ENCODE measurements around the gene PRPF6.
A peak's percentile ranks its signal among the peaks of the same experiment; 100 is the strongest.
"Not testable (repeated sequence)": the region's sequence is repeated elsewhere in the genome, so short reads cannot be mapped to it uniquely, and the experiment has no call there.

PRPF6 gene

DNA sequence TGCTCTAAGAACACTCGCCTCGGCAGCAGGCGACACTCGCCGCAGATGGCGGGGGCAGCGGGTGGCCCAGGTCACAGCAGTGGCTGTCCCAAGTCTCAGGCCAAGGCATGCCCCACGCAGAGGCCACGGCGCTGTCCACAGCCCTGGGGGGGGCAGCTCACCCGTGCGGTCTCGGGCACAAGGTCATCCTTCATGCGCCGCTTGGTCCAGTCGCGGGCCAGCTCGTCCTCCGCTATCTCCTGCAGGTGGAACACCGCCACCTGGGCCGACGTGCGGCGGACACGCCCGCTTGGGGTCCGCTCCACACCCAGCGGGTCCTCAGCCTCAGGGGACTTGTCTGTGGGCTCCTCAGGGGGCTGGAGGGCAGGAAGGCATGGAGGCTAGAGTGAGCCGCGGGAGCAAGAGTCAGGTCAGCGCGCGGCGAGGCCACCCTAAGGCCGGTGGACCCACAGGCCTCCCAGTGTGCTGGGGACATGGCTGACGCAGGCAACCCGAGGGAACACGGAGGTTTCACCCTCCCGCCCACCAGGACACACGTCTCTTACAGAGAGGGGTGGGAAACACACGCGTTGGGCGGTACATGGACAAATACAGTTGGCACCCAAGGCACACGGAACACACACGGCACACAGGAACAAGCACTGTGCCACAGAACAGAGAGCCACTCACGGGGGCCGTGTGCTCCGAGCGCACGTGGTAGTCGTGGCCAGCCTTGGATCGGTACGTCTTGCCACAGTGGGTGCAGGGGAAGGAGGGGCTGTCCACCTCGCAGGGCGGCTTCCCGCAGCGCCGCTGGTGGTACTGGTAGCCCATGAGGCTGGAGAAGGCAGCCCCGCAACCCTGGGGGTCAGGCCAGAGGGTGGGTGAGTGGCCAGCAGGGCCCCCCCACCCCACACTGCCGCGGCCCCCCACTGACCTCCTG, 18.2 kb upstream of the PRPF6 start:
- Histone ChIP-seq H3K9me3 (ENCODE audit: control insufficient read depth, insufficient read depth, low read length) (peaks cover 8% of the 10 kb centered on the region), H3K9ac (ENCODE audit: low read depth, low read length) (no peak overlapping the region), H3K4me1 (ENCODE audit: insufficient read depth, low read length) (peaks cover 17% of the 10 kb centered on the region), H3K36me3 (ENCODE audit: insufficient read depth, low read length) (peaks cover 9% of the 10 kb centered on the region)

DNA sequence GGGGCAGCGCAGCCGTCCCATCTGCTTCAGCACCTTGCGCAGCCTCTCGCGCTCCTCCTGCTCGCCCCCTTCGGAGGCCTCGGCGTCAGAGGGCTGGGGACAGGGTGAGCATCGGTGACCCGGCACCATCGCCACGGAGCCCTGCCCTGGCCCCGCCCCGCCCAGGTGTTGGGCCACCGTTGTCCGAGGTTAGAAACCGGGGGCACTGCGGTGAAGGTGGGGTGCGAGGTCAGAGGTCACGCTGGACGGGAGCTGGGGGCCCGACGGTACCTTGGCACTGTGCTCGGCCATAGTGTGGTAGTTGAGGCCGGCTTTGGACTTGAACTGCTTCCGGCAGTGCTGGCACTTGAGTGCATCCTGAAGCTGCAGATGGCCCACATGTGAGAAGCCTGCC, 17.6 kb upstream of the PRPF6 start:
- Histone ChIP-seq H3K4me1 (ENCODE audit: insufficient read depth, low read length) (peaks cover 12% of the 10 kb centered on the region), H3K9me3 (ENCODE audit: control insufficient read depth, insufficient read depth, low read length) (peaks cover 8% of the 10 kb centered on the region), H3K9ac (ENCODE audit: low read depth, low read length) (no peak overlapping the region), H3K36me3 (ENCODE audit: insufficient read depth, low read length) (peaks cover 9% of the 10 kb centered on the region)

DNA sequence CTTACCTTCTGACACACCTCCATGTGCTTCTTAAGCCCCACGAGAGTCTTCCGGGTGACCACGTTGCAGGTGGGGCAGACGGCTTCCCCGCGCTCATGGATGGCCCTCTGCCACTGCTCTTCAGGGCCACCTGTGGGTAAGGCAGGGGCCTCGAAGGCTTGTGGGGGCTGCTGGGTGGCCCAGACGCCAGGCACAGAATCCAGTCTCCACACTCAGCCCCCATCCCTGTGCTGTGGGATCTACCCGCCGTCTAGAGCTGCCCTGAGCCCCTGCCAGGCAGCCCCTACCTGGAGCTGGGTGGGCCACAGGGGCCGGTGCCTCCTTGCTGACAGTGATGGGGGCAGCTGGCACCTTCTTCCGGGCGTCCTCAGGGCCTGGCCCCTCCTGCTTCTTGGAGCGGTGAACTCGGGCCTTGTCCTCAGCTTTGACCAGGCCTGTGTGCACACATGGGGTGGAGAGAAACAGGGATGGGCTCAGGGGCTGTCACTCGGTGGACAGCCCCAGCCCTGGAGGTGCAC, 17.1 kb upstream of the PRPF6 start:
- Histone ChIP-seq H3K9ac (ENCODE audit: low read depth, low read length) (no peak overlapping the region), H3K9me3 (ENCODE audit: control insufficient read depth, insufficient read depth, low read length) (peaks cover 8% of the 10 kb centered on the region), H3K4me1 (ENCODE audit: insufficient read depth, low read length) (peaks cover 8% of the 10 kb centered on the region; the same call in 1 of the 2 replicates), H3K36me3 (ENCODE audit: insufficient read depth, low read length) (peaks cover 9% of the 10 kb centered on the region)

DNA sequence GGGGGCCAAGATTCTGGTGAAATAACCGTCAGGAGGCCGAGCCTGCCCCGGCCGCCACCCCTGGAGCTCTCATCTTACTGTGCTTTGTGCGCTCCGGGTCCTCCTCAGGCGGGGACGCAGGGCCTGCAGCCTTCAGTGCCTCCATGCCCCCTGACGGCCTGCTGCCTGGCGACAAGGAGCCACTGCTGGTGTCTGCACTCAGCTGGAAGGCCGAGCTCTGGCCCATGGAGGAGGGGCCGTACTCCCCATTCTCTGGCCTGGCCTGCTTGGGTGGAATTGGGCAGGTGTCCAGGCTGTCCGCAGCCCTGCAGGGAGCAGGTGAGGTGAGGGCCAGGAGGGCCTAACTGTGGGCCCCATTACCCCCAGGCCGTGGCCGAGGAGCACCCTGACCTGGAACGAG, 16.5 kb upstream of the PRPF6 start:
- Histone ChIP-seq H3K9ac (ENCODE audit: low read depth, low read length) (no peak overlapping the region), H3K4me1 (ENCODE audit: insufficient read depth, low read length) (peaks cover 2% of the 10 kb centered on the region; the same call in 1 of the 2 replicates), H3K36me3 (ENCODE audit: insufficient read depth, low read length) (peaks cover 6% of the 10 kb centered on the region), H3K9me3 (ENCODE audit: control insufficient read depth, insufficient read depth, low read length) (peaks cover 8% of the 10 kb centered on the region)

DNA sequence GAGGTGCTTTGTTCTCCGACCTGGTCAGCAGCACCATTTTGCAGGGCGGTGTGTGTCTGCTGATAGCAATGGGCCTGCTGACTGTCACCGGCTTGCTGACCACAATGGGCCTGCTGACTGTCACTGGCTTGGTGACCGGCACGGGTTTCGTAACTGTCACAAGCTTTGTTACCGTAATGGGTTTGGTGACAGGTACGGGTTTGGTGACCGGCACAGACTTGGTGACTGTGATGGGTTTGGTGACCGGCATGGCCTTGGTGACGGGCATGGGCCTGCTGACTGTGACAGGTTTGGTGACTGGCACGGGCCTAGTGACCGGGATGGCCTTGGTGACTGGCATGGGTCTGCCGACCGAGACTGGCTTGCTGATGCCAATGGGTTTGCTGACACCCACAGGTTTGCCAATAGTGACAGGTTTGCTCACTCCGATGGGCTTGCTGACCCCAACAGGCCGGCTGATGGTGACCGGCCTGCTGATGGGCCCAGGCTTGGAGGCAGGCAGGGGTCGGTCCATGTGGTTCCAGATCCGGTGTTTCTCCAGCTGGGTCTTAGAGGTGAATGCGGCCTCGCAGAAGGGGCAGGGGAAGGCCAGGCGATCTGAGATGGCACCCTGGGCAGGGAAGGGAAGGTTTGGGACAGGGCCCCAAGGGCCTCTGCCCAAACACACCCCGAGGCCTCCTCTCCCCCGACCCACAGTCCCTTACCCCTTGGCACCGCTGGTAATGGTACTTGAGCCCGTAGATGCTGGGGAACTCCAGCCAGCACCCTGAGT, 14.6 kb upstream of the PRPF6 start:
- Histone ChIP-seq H3K9ac (ENCODE audit: low read depth, low read length) (no peak overlapping the region), H3K36me3 (ENCODE audit: insufficient read depth, low read length) (peaks cover 6% of the 10 kb centered on the region), H3K4me1 (ENCODE audit: insufficient read depth, low read length) (no peaks in the 10 kb centered on the region), H3K9me3 (ENCODE audit: control insufficient read depth, insufficient read depth, low read length) (peaks cover 8% of the 10 kb centered on the region)

DNA sequence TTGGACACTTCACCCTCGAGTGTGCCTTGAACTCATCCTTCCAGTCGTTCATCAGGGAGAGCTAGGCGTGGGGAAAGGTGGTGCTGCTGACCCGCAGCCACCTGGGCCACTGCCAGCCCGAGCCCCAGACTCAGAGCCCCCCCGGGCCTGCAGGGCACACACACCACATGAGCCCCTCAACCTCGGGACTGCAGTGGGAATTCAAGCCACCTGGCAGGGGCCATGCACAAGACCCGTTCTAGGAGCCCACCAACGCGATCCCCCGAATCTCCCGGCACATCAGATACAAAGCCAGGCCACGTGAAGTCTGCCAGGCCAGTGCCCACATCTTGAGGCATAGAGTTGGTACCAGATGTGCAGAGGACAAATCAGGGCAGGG, 14.0 kb upstream of the PRPF6 start:
- Histone ChIP-seq H3K9ac (ENCODE audit: low read depth, low read length) (no peak overlapping the region), H3K4me1 (ENCODE audit: insufficient read depth, low read length) (no peaks in the 10 kb centered on the region), H3K9me3 (ENCODE audit: control insufficient read depth, insufficient read depth, low read length) (peaks cover 8% of the 10 kb centered on the region), H3K36me3 (ENCODE audit: insufficient read depth, low read length) (peaks cover 6% of the 10 kb centered on the region)

DNA sequence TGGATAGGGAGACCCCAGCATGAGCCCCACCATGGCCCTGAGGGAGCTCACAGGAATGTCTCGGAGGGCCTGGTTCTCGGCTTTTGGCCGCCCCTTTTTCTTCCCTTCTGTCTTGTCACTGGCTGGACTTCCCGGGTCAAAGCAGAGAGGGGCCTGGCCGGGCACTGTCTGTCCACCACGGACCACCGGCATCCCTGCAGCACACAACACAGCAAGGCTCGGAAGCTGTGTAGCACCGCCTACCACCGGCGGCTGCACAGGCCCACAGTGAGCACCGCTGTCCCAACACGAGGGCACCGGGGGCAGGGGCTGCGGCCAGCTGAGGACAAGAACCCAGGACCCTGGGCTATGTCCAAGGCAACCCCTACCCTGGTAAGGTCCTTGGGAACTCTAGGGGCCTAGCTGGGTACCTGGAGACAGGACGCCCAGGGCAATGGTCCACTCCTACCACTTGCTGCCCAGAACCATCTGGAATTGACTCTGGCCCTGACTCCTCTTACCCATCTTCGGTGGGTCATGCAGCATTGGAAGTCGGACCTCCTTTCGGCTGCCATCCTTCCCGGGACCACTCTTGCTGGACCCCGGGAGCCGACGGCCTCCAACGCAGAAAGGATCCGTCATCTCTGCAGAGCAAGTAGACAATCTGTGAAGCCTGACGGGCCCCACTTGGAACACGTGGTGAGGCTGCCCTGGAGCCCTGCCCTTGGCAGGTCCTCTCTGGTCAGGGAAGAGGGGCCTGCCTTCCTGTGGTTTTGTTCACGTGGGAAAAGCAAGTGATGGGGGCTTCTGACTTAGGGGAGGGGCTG, 13.4 kb upstream of the PRPF6 start:
- Histone ChIP-seq H3K36me3 (ENCODE audit: insufficient read depth, low read length) (peaks cover 6% of the 10 kb centered on the region), H3K9ac (ENCODE audit: low read depth, low read length) (no peak overlapping the region), H3K4me1 (ENCODE audit: insufficient read depth, low read length) (no peaks in the 10 kb centered on the region), H3K9me3 (ENCODE audit: control insufficient read depth, insufficient read depth, low read length) (peaks cover 8% of the 10 kb centered on the region)

DNA sequence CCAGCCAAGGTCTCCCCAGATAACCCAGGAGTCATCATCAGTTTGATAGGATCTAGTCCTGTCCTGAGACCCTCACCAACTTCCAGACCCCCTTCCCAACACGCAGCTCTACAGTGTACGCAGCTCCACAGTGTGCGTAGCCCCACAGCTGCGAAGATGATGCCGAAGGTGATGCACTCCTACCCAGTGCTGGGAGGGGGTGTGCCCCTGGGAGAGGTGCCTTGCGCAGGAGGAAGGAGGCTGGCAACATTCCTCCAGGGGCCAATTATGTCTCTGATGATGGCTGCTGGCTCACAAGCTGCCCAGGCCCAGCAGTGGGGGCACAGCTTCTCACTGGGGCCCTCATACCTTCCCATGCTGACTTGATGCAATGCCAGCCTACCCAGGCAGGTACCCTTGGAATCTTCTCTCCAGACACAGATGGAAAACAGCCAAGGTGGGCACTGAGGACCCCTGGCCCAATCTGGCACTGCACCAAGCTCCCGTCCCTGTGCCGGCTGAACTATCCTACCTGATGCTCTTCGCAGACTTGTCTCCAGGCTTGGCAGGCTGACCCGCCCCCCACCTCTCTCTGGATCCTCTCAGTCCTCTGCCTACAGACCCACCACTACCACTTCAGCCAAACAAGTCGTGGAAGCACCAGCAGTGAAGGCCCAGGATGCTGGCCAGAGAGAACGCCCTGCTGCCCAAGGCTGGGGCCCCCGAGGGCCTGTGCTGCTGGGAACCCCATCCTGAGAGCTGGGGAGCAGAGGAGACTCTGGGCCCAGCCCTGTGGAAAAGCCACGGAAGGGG, 12.6 kb upstream of the PRPF6 start:
- peak overlapping the region; percentile 92 for H3K9ac ChIP-seq (ENCODE audit: low read depth, low read length)
- peaks cover 8% of the 10 kb centered on the region for H3K9me3 ChIP-seq (ENCODE audit: control insufficient read depth, insufficient read depth, low read length)
- H3K4me1 ChIP-seq (ENCODE audit: insufficient read depth, low read length): no peaks in the 10 kb centered on the region
- peaks cover 6% of the 10 kb centered on the region for H3K36me3 ChIP-seq (ENCODE audit: insufficient read depth, low read length)

DNA sequence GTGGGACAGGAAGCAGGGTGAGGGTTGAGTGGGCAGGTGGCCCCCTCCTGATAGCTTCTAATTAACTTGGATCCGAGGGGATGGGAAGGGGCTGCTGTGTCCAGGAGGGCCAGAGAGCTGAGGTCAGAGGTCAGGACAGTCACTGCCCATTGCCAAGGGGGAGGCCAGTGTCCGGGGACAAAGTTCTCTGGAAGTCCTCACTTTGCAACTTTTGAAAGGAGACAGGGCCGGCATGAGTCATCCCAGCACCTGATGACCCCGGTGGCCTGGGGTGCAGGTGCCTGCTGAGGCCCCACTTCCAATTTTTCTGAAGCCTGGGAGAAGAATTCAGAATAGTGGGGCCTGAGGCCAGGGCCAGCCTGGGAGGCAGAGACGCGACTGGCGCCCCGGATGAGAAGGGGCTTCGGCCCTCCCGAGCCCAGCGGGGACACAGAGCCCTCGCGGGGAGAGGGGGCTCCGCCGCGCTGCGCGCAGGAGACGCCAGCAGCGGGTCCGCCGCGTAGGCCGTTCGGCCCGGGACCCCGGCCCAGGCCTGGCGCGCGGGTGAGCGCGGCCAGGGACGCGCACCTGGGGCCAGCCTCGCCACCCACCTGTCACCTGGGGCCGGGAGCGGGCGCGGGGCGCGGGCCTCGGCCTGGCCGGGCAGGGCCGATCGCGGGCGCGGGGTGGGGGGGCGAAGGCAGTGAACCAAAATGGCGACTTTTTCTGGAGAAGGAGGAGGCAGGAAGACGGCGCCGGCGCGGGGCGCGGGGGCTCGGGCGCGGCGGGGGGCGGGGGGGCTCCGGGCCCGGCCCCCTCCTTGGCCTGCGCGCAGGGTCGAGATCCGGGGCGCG, 11.8 kb upstream of the PRPF6 start:
- H3K9me3 ChIP-seq (ENCODE audit: control insufficient read depth, insufficient read depth, low read length): peaks cover 8% of the 10 kb centered on the region
- H3K9ac ChIP-seq (ENCODE audit: low read depth, low read length): peak overlapping the region; percentile 92
- H3K36me3 ChIP-seq (ENCODE audit: insufficient read depth, low read length): peaks cover 3% of the 10 kb centered on the region; the same call in 1 of the 2 replicates
- no peaks in the 10 kb centered on the region for H3K4me1 ChIP-seq (ENCODE audit: insufficient read depth, low read length)

DNA sequence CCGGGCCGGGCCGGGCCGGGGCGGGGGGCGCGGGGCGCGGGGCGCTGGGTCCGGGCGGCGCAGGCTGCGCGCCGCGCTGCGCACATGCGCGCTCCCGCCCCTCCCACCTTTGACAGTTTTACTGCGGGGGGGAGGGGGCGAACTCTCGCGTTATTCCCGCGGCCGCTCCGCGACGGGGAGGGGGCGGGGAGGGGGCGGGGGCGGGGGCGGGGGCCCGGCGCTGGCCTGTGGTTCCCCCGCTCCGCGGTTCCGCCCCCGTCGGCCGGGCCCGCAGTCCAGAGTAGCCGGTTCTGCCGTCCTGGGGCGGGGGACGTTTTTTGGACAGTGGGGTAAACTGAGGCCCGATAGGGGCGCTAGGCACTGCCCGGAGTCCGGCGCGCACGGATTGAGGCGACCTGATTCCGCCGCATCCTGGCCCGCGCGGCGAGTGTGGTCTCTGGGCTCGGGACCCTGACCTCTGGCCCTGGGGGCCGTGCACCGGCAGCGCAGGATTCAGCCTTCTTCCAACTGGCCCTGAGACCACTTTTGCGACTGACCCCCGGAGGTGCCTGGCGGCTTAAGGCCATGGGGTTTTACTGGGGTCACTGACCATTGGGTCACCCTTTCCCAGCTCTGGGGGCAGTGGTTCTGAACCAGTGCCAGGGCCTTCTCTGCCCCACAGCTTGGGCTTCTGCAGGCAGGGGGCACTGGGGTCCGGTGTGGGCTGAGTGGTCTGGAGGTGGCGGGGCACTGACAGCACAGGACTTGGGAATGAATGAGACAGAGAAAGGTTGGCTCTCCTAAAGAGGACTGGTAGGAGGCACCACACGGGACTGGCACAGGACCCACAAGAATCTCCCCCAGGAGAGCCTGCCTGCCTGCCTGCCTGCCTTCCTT, 10.9 kb upstream of the PRPF6 start, which contains the start of gene ZNF512B:
ZNF512B (minus strand) TSS at position 93 of the 876 bp plus-strand sequence. CDS start 1,980 bp downstream, outside the sequence.
- peaks cover 8% of the 10 kb centered on the region for H3K9me3 ChIP-seq (ENCODE audit: control insufficient read depth, insufficient read depth, low read length)
- H3K36me3 ChIP-seq (ENCODE audit: insufficient read depth, low read length): peaks cover 3% of the 10 kb centered on the region; the same call in 1 of the 2 replicates
- no peaks in the 10 kb centered on the region for H3K4me1 ChIP-seq (ENCODE audit: insufficient read depth, low read length)
- peak within 1 kb of the TSS; percentile 92 for H3K9ac ChIP-seq (ENCODE audit: low read depth, low read length)

DNA sequence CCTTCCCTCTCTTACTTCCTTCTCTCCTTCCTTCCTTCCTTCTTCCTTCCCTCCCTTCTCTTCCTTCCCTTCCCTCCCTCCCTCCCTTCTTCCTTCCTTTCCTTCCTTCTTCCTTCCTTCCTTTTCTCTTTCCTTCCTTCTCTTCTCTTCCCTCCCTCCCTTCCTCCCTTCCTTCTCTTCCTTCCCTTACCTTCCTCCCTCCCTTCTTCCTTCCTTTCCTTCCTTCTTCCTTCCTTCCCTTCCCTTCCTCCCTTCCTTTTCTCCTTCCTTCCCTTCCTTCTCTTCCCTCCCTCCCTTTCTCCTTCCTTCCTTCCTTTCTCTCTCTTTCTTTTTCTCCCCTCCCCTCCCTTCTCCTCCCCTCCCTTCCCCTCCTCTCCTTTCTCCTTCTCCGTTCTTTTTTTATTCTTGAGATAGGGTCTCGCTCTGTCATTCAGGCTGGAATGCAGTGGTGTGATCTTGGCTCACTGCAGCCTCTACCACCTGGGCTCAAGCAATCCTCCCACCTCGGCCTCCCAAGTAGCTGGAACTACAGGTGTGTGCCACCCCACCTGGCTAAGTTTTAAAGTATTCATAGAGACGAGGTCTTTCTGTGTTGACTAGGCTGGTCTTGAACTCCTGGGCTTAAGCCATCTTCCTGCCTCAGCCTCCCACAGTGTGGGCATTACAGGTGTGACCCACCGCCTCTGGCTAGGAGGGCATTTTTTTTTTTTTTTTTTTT, 10.1 kb upstream of the PRPF6 start:
- no peaks in the 10 kb centered on the region for H3K4me1 ChIP-seq (ENCODE audit: insufficient read depth, low read length)
- H3K9ac ChIP-seq (ENCODE audit: low read depth, low read length): no peak overlapping the region
- H3K36me3 ChIP-seq (ENCODE audit: insufficient read depth, low read length): peaks cover 3% of the 10 kb centered on the region; the same call in 1 of the 2 replicates
- peaks cover 8% of the 10 kb centered on the region for H3K9me3 ChIP-seq (ENCODE audit: control insufficient read depth, insufficient read depth, low read length)

DNA sequence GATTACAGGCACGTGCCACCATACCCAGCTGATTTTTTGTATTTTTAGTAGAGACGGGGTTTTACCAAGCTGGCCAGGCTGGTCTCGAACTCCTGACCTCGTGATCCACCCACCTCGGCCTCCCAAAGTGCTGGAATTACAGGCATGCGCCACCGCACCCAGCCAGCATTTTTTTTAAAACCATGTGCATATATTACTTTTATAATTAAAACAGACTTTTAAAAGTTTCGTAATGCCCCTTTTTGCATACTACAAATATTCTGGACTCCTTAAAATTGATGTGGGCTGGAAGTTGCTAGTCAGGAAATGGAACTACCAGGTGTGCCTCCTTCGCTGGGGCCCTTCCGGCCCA, 9.0 kb upstream of the PRPF6 start:
- H3K9me3 ChIP-seq (ENCODE audit: control insufficient read depth, insufficient read depth, low read length); H3K9ac ChIP-seq (ENCODE audit: low read depth, low read length); H3K36me3 ChIP-seq (ENCODE audit: insufficient read depth, low read length); H3K4me1 ChIP-seq (ENCODE audit: insufficient read depth, low read length): not testable (repeated sequence)
